H1 (cell line): ENCODE measurements around the gene PDE4B. TPM values are rescaled to one million over a fixed set of nuclear protein-coding genes. Genes with fewer than 3 reads are reported as not detected.

Experiments
- CTCF ChIA-PET: fragments of 300-600 bp; sonication (Branson Sonifier 250); formaldehyde crosslinking; loops from one replicate; lab custom pipeline; 2021; ENCODE audit not compliant: partially characterized antibody; lab: Charles Lee
- POLR2A ChIA-PET: fragments of 300-600 bp; sonication (Branson Sonifier 250); formaldehyde crosslinking; loops from one replicate; lab custom pipeline; 2021; ENCODE audit warnings: inconsistent platforms; ENCODE audit not compliant: partially characterized antibody; lab: Charles Lee
- DNase-seq, 2 experiments: peaks; one replicate each; pipeline versions ENCODE4 v3.0.0 to v3.0.0-alpha.2; 2010 to 2022; ENCODE audit warnings: low spot score in 2 of 2, low read depth in 1 of 2, mixed read lengths in 1 of 2
- FAIRE-seq: peaks from 2 replicates; lab custom pipeline; 2011; peaks lifted over from hg19 to GRCh38; lab: Jason Lieb, UNC
- H2AFZ ChIP-seq: 2 replicates; pipeline ENCODE4 v1.8.1; 2012; ENCODE audit warnings: low read length, inconsistent platforms
- H2AK5ac ChIP-seq: 2 replicates; pipeline ENCODE4 v1.6.1; 2013; ENCODE audit warnings: low read depth, low read length
- H2BK120ac ChIP-seq: replicated peaks from 2 replicates; pipeline ENCODE3; 2013; ENCODE audit warnings: low read depth, low read length, inconsistent platforms
- H2BK12ac ChIP-seq: 2 replicates; pipeline ENCODE4 v1.6.1; 2013; ENCODE audit warnings: low read depth, low read length
- H2BK15ac ChIP-seq: 2 replicates; pipeline ENCODE4 v1.6.1; 2013; ENCODE audit warnings: low read length
- H2BK20ac ChIP-seq: 2 replicates; pipeline ENCODE4 v1.6.1; 2013; ENCODE audit warnings: low read length
- H2BK5ac ChIP-seq: 2 replicates; pipeline ENCODE4 v1.6.1; 2013; ENCODE audit warnings: low read depth, low read length
- H3K14ac ChIP-seq: 2 replicates; pipeline ENCODE4 v1.6.1; 2013; ENCODE audit warnings: inconsistent platforms; ENCODE audit not compliant: insufficient read length
- H3K18ac ChIP-seq: 2 replicates; pipeline ENCODE4 v1.6.1; 2013; ENCODE audit warnings: low read length; ENCODE audit errors: extremely low read depth
- H3K23ac ChIP-seq: 2 replicates; pipeline ENCODE4 v1.6.1; 2013; ENCODE audit warnings: inconsistent platforms; ENCODE audit not compliant: insufficient read length
- H3K23me2 ChIP-seq: 2 replicates; pipeline ENCODE4 v1.6.1; 2013; ENCODE audit warnings: low read depth, low read length
- H3K27ac ChIP-seq: 2 replicates; pipeline ENCODE4 v1.6.1; 2011; ENCODE audit warnings: low read depth, low read length, inconsistent platforms
- H3K27me3 ChIP-seq, 4 experiments: replicated peaks in 1 of 4; 1 replicate in 1 of 4; 2 replicates in 3 of 4; pipeline versions ENCODE4 v1.6.1 to v1.8.1; 2011 to 2013; ENCODE audit warnings: low read length in 3 of 4, mild to moderate bottlenecking in 3 of 4, inconsistent platforms in 2 of 4, mixed read lengths in 2 of 4, moderate library complexity in 1 of 4; ENCODE audit not compliant: control insufficient read depth in 3 of 4, insufficient read depth in 3 of 4; ENCODE audit errors: extremely low read depth in 1 of 4
- H3K36me3 ChIP-seq, 4 experiments: 2 replicates each; pipeline versions ENCODE4 v1.6.1 to v1.8.1; 2011 to 2013; ENCODE audit warnings: mild to moderate bottlenecking in 4 of 4, low read length in 3 of 4, moderate library complexity in 2 of 4, control low read depth in 1 of 4, inconsistent platforms in 1 of 4; ENCODE audit not compliant: insufficient read depth in 4 of 4, control insufficient read depth in 2 of 4
- H3K4ac ChIP-seq: replicated peaks from 2 replicates; pipeline ENCODE3; 2013; ENCODE audit warnings: low read length, low read depth, mixed read lengths, inconsistent platforms; ENCODE audit not compliant: insufficient read length
- H3K4me1 ChIP-seq, 4 experiments: replicated peaks in 1 of 4; 1 replicate in 1 of 4; 2 replicates in 3 of 4; pipeline versions ENCODE4 v1.6.1 to v1.8.1; 2011 to 2013; ENCODE audit warnings: low read length in 3 of 4, inconsistent platforms in 2 of 4, mixed read lengths in 1 of 4; ENCODE audit not compliant: insufficient read depth in 4 of 4, control insufficient read depth in 3 of 4
- H3K4me2 ChIP-seq, 2 experiments: 2 replicates each; pipeline versions ENCODE4 v1.6.1 to v1.8.1; 2011 to 2013; ENCODE audit warnings: low read depth in 2 of 2, low read length in 2 of 2, control low read depth in 1 of 2, inconsistent platforms in 1 of 2, mild to moderate bottlenecking in 1 of 2; ENCODE audit not compliant: insufficient read depth in 1 of 2
- H3K4me3 ChIP-seq, 4 experiments: fragments of 200-600, 300-600 bp in 1 of 4; sonication (generic), shearing (Covaris generic), sonication (Bioruptor Twin) in 1 of 4; 2 replicates each; pipeline versions ENCODE4 v1.5.1 to v1.8.1; 2011 to 2016; ENCODE audit warnings: low read length in 4 of 4, low read depth in 3 of 4, control low read depth in 2 of 4, inconsistent platforms in 2 of 4, mild to moderate bottlenecking in 2 of 4, mixed read lengths in 1 of 4, moderate library complexity in 1 of 4; ENCODE audit not compliant: insufficient read depth in 2 of 4; ENCODE audit errors: extremely low read depth in 1 of 4
- H3K56ac ChIP-seq: replicated peaks from 2 replicates; pipeline ENCODE3; 2013; ENCODE audit warnings: low read depth, mild to moderate bottlenecking, mixed read lengths, low read length, inconsistent platforms; ENCODE audit not compliant: insufficient read length
- H3K79me1 ChIP-seq: 2 replicates; pipeline ENCODE4 v1.6.1; 2013; ENCODE audit warnings: low read depth, low read length, control low read depth
- H3K79me2 ChIP-seq, 2 experiments: 2 replicates each; pipeline versions ENCODE4 v1.6.1 to v1.8.1; 2012 to 2013; ENCODE audit warnings: low read length in 2 of 2, mild to moderate bottlenecking in 2 of 2, inconsistent platforms in 1 of 2; ENCODE audit not compliant: insufficient read depth in 2 of 2, control insufficient read depth in 1 of 2
- H3K9ac ChIP-seq, 4 experiments: replicated peaks in 1 of 4; 1 replicate in 1 of 4; 2 replicates in 3 of 4; pipeline versions ENCODE4 v1.6.1 to v1.8.1; 2011 to 2013; ENCODE audit warnings: low read depth in 3 of 4, low read length in 3 of 4, control low read depth in 2 of 4, mild to moderate bottlenecking in 2 of 4, moderate library complexity in 2 of 4, inconsistent platforms in 1 of 4; ENCODE audit errors: extremely low read depth in 1 of 4
- H3K9me3 ChIP-seq, 2 experiments: 2 replicates each; pipeline versions ENCODE4 v1.6.1 to v1.8.1; 2012 to 2013; ENCODE audit warnings: mild to moderate bottlenecking in 2 of 2, moderate library complexity in 2 of 2, control low read depth in 1 of 2, inconsistent platforms in 1 of 2, low read depth in 1 of 2, low read length in 1 of 2, mixed read lengths in 1 of 2; ENCODE audit not compliant: insufficient read depth in 2 of 2
- H4K20me1 ChIP-seq, 2 experiments: replicated peaks in 1 of 2; 2 replicates each; pipeline versions ENCODE3 to v1.8.1; 2011 to 2013; ENCODE audit warnings: inconsistent platforms in 2 of 2, low read length in 2 of 2, mild to moderate bottlenecking in 1 of 2; ENCODE audit not compliant: insufficient read depth in 2 of 2, control insufficient read depth in 1 of 2
- H4K5ac ChIP-seq: 2 replicates; pipeline ENCODE4 v1.6.1; 2013; ENCODE audit warnings: low read length, low read depth, mixed read lengths, inconsistent platforms; ENCODE audit not compliant: insufficient read length
- H4K8ac ChIP-seq: 2 replicates; pipeline ENCODE4 v1.8.0; 2013; ENCODE audit warnings: mild to moderate bottlenecking, moderate library complexity, low read length, inconsistent platforms; ENCODE audit not compliant: insufficient read depth; ENCODE audit errors: extremely low read depth
- H4K91ac ChIP-seq: replicated peaks from 2 replicates; pipeline ENCODE3; 2013; ENCODE audit warnings: low read length, mixed read lengths, inconsistent platforms; ENCODE audit not compliant: insufficient read length
- BCL11A ChIP-seq, 2 experiments: IDR thresholded peaks; one replicate each; pipeline ENCODE4 v1.6.1; 2011; ENCODE audit warnings: low read depth in 2 of 2, low read length in 2 of 2, mild to moderate bottlenecking in 2 of 2
- FOSL1 ChIP-seq: IDR thresholded peaks from 2 replicates; pipeline ENCODE4 v1.6.1; 2011; ENCODE audit warnings: mild to moderate bottlenecking, low read depth, low read length, moderate library complexity; ENCODE audit not compliant: insufficient read depth
- HDAC2 ChIP-seq, 2 experiments: fragments of 300-600 bp in 1 of 2; sonication (generic) in 1 of 2; IDR thresholded peaks; 2 replicates each; pipeline ENCODE4 v1.6.1; 2011 to 2012; ENCODE audit warnings: low read depth in 2 of 2, low read length in 2 of 2, mild to moderate bottlenecking in 2 of 2, moderate library complexity in 2 of 2, borderline replicate concordance in 1 of 2, inconsistent platforms in 1 of 2
- SRF ChIP-seq: IDR thresholded peaks from 2 replicates; pipeline ENCODE4 v1.6.1; 2011; ENCODE audit warnings: mild to moderate bottlenecking, low read depth, low read length, moderate library complexity
- WGBS, 2 experiments: shearing (Covaris generic) in 1 of 2; methylation state at CpG; one replicate each; pipeline versions ENCODE4 v1.1.6 to v1.1.7; 2013 to 2015; ENCODE audit warnings: low lambda C conversion rate in 2 of 2, mixed read lengths in 2 of 2, inconsistent platforms in 1 of 2, low coverage in 1 of 2, missing lambda C conversion rate in 1 of 2; ENCODE audit not compliant: insufficient replicate concordance in 2 of 2, insufficient coverage in 1 of 2, insufficient read length in 1 of 2; ENCODE audit errors: extremely low coverage in 1 of 2, missing lambda C conversion rate in 1 of 2; 5-methylcytosine and 5-hydroxymethylcytosine counted together
- polyA plus RNA-seq, 7 experiments: library from polyadenylated mRNA; depleted of rRNA in 3 of 7; stranded (reverse) in 5 of 7; unstranded in 2 of 7; fragments of >200 nt in 5 of 7; fragments of 200-250 nt in 2 of 7; gene quantifications; 1 replicate in 5 of 7; 2 replicates in 1 of 7; 4 replicates in 1 of 7; pipeline versions ENCODE4 v1.2.1 to v1.2.3, GENCODE V29; 2011 to 2013; ENCODE audit warnings: missing spikeins in 2 of 7, mixed read lengths in 2 of 7
- total RNA-seq: library from RNA; stranded (reverse); fragmentation: NEBNext Ultra II Directional; extraction: Animal tissue kit (Norgen Biotek cat#: 25700); gene quantifications from 2 replicates; pipeline ENCODE4 v1.2.1, GENCODE V29; 2021

PDE4B gene
- total and polyA plus RNA-seq, 2 of the 8 experiments (the other 6 are each of a cell fraction or from before 2014, with no cell fraction given) = 5.0 to 15.1 TPM

DNA sequence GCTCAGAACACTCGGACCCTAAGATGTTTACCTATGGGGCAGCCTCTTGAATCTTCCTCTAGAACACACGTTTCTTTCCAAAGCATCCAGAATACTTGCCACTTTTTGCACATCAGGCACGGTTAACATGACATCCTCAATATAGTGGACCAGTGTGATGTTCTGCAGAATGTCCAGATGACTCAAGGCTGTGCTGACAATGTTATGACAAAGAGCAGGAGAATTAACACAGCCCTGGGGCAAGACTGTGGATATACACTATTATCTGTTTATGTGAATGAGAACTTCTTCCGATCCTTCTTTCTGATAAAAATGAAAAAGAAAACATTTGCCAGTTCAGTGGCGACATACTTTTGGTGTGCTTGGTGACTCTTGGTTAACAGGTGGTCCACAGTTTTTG, 154.3 kb downstream of the PDE4B start:
- H3K9me3 ChIP-seq = no peaks in the 10 kb centered on the region
- no peak for FAIRE-seq
- no peak overlapping the region for H4K5ac ChIP-seq
- 91% methylated on average over 5 of the region's 5 CpGs; no CpG with 5 or more reads in 1 of the 2 experiments for WGBS, 2 experiments
- CTCF ChIA-PET = no interaction called here
- H2BK15ac ChIP-seq = no peak overlapping the region
- no peak overlapping the region for H3K18ac ChIP-seq
- H2AK5ac ChIP-seq = no peak overlapping the region
- no peak overlapping the region for H2BK120ac ChIP-seq
- H3K4me1 ChIP-seq = no peaks in the 10 kb centered on the region
- no peak overlapping the region for H3K14ac ChIP-seq
- no peak overlapping the region for H4K8ac ChIP-seq
- H3K4ac ChIP-seq = no peak overlapping the region
- no peak overlapping the region for H3K4me3 ChIP-seq
- DNase-seq = no peak
- no peak overlapping the region for H2BK20ac ChIP-seq
- no peaks in the 10 kb centered on the region for H3K27me3 ChIP-seq
- H2BK12ac ChIP-seq = no peak overlapping the region
- no peaks in the 10 kb centered on the region for H3K79me2 ChIP-seq
- POLR2A ChIA-PET = no interaction called here
- H3K9ac ChIP-seq = no peak overlapping the region
- H3K36me3 ChIP-seq = no peaks in the 10 kb centered on the region
- no peak overlapping the region for H3K56ac ChIP-seq
- no peaks in the 10 kb centered on the region for H4K20me1 ChIP-seq
- no peaks in the 10 kb centered on the region for H3K79me1 ChIP-seq
- H3K4me2 ChIP-seq = no peak overlapping the region
- H2BK5ac ChIP-seq = no peak overlapping the region
- no peak overlapping the region for H3K23ac ChIP-seq
- H3K27ac ChIP-seq = no peak overlapping the region
- H4K91ac ChIP-seq = no peak overlapping the region
- H3K23me2 ChIP-seq = no peaks in the 10 kb centered on the region
- H2AFZ ChIP-seq = no peak overlapping the region
- TF ChIP-seq SRF = no peak
- TF ChIP-seq FOSL1 = no peak
- no peak for TF ChIP-seq BCL11A (IDR thresholded peaks at IDR 0.05; ENCODE audit: low read depth in 2 of 2, low read length in 2 of 2)
- no peak for TF ChIP-seq HDAC2 (IDR thresholded peaks at IDR 0.05; ENCODE audit: borderline replicate concordance in 1 of 2, low read depth in 2 of 2, low read length in 2 of 2)
